Measurements from ENCODE around the gene MYO3B.

GRCh38 chr2:170501421-170502043 lies 323.6 kb downstream of the MYO3B start:
- TF ChIP-seq EP300 (IDR thresholded peaks at IDR 0.05) (no peak), POLR2A (IDR thresholded peaks at IDR 0.05) (no peak), POLR2AphosphoS5 (IDR thresholded peaks at IDR 0.05) (no peak)

Measured in sigmoid colon (tissue), 4 donors.